GM18519 (cell line): Measurements from ENCODE around the gene ENO2.

Experiments
- ATAC-seq: cut with Tn5 transposase; IDR thresholded peaks from one replicate; pipeline ENCODE4 v1.9.1; 2021; ENCODE audit warnings: mild to moderate bottlenecking, moderate library complexity; ENCODE audit not compliant: unreplicated experiment, low FRiP score

Gene ENO2

DNA sequence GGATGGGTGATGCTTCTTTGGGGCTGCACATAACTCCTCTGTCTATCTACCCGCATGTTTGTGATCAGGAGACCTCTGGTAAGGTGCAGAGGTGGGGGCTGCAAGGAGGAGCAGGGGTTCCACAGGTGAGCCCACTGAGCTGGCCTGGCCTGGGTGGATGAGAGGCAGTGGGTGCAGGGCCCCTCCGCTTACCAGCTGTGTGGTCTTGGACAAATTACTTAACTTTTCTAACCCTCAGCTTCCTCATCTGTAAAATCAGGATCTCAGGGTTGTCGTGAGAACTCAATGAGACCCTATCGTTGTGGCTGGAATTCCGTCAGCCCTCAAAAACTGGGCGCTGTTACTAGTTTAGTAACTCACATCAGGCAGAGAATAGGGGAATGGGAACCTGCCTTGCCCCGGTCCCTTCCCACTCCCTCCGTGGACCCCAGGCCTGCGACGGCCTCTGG is 44.3 kb downstream of the ENO2 start:
- no peak for ATAC-seq

DNA sequence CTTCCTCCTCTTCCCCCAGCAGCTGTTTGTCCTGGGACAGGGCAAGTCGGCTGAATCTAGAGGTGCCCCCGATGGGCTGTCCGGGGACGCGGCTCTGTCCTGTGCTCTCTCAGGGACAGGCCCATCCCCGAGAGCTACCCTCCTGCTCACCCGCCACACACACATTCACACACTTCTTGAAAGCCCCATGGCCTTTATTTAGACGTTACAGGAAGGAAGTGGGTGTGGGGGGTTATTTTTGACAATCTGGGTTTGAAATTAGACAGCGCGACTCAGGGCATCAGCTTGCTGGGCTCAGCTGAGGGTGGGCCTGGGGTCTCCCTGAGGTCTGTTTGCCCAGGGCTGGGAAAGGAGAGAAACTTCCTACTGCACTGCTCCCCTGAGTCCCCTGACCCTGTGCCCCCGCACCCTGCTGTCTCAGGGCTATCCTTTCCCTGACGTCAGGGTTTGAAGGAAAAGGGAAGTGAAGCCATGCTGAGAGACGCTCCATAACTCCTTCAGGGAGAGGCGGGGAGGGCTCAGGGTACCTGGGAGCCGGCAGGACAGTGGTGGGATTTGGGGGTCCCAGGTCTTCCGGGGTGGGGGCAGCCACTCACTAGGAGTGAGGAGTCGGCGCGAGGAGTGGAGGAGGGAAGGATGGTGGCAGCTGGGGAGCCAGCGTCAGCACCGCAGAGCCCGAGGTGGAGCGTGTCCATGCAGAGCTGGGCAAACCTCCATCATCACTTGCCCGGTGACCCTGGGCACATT is 44.9 kb downstream of the ENO2 start:
- ATAC-seq: no peak

GRCh38 chr12:6959805-6960592 is 45.6 kb downstream of the ENO2 start:
- no peak for ATAC-seq

DNA sequence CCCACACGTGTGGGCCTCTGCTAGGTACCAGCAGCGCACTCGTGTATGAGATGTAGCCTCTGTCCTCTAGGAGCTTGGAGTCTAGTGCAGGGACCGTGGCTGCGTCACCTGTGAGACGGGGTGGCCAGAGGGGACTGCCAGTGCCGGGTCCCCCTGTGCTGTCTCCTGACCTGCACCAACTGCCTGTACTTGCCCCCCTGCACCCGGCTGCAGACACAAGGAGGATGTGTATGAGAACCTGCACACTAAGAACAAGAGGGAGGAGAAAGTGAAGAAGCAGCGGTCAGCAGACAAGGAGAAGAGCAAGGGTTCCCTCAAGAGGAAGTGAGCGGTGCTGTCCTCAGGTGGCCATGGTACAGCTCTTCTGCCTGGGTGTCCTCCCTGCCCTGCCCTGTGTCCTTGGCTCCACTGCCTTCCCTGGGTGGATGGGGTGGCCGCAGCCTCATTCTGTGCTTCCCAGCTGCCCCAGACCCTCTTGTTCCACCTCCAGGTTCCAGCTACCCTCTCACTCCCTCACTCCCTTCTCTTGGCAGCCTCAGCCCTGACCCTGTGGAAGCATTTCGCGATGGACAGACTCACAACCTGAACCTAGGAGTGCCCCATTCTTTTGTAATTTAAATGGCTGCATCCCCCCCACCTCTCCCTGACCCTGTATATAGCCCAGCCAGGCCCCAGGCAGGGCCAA is 46.4 kb downstream of the ENO2 start:
- no peak for ATAC-seq

DNA sequence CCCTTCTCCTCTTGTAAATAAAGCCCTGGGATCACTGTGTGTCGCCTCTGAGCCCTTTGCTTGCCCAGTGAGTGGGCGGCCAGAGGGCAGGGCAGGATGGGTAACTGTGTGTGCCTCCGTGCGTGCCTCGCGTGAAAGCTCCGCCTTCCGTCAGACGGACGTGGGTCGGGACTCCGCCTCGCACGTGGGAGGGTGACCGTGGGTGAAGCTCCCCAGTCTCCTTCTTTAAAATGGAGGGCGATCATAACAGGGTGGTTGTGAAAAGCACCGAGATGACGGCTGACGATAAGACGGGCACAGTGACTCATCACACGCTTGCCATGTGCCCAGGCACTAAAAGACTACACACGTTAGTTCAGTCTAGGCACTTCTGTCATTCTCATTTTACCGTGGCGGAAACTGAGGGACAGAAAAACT is 46.9 kb downstream of the ENO2 start:
- no peak for ATAC-seq

- ATAC-seq: no peak
Measured at GRCh38 chr12:6961695-6962284, 47.4 kb downstream of the ENO2 start.

DNA sequence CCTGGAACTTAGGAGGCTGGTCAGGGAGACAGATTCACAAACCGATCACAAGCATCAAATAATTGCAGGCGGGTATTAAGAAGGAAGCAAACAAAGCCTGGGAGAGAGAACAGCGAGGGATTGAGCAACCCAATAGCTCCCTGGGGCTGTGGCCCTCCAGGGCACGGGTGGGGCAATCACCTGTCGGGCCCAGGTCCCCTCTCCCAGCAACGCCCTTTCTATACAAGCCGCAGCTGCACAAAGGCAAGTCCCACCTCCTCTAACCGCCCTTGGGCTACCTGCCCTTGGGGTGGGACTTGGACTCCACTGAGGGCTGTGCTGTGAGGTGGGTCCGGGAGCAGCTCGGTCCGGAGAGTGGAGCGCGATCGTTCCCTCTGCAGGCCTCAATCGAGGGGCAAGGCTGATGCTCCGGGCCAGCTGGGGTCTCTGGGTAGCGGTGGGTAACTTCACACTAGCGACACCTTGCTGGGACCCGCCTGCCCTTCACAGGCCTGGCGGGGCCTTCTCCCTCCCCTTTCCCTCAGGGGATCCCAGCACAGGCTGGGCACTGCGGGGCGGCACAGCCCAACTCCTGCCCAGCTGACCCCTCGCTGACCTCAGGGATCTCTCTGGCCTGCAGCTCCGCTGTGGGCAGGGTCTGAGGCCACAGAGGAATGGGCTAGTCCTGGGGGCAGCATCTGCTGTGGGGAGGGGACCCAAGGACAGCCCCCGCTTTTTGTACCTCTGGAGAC is 48.1 kb downstream of the ENO2 start:
- no peak for ATAC-seq

DNA sequence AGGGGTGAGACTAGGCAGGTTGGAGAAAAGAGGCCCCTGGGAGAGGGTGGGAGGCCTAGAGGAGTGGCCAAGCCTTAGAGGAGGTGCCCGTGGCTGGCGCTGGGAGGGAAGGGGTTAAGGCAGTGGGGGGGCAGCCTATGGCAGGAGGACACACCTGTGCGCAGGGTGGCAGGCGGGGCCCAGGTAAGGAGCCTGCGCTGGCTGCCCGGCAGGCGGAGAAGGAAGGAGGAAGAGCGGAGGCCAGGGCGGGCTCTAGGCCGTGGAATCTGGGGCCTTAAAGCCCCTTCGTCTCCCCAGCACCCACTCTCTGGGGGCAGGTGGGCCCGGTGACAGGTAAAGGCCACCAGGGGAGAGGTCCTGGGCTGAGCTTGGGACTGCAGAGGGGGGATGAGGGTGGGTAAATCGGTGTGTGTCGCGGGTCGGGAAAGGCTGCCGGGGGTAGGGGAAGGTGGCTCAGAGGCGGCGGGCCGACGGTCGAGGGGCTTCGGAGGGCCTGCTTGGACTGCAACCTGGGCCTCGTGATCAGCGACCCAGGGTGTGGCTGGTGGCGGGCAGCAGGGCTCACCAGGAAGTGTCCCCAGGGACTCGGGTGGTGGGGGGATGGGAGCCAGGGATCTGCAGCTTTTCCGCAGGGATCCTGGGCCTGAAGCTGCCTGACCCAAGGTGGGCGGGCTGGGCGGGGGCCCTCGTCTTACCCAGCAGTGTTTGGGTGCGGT is 48.8 kb downstream of the ENO2 start:
- ATAC-seq: no peak

DNA sequence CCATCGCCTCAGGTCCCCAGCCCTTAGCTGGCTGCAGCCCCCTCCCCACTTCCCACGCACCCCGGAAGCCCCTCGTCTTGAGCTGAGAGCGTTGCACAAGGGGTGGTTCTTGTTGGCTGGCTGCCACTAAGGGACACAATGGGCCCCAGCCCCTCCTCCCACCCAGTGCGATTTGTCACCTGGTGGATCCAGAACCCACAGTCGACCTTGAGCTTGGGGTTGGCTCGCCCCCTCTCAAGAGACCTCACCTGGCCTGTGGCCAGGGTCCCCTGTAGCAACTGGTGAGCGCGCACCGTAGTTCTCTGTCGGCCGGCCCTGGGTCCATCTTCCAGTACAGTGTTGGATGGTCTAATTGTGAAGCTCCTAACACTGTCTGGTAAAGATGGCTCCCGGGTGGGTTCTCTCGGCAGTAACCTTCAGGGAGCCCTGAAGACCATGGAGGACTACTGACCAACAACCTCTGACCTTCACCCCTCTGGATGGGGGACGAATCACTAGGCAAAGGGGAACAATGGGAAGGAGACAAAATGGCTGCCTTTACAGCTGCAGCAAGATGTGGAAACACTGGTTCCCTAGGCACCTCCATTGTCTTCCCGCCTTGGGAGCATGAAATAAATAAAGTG is 49.5 kb downstream of the ENO2 start:
- ATAC-seq: no peak

DNA sequence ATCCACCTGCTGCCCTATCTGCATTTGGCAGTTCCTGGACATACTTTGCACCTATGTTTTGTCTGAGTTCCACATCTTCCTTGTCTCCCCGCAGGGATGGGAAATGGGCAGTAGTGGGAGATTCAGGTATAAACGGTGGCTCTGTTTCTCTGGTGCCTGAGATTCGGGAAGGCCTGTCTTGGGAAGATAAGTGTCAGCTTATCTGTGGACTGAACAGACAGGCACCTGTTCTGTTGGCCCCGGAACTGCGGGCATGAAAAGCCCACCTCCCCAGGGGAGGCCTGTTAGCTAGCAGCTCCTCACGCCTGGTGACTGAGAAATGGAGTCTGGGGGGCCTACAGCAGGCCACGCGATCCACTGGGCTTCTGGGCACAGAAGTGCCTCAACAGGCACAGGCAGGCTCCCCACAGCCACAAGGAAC is 50.2 kb downstream of the ENO2 start:
- ATAC-seq: no peak

GRCh38 chr12:6965026-6965661 is 50.8 kb downstream of the ENO2 start:
- no peak for ATAC-seq

DNA sequence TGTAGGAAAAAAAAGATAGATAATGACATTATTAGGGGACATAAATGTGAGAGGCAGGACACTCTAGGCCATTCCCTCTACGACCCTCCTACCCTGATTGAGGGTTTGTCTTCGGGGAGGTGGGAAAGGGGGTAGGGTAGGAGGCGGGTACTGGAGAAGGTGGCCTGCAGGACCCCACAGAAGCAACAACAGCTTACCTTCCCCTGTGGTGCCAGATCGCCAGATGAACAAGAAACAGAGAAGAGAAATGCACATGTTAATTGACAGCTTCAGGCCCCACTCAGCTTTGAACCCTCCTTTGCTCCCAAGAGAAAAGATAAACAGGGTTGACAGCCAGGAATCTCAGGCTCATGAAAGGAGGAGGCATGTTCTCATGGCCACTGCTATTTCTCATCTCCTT is 51.3 kb downstream of the ENO2 start:
- no peak for ATAC-seq

GRCh38 chr12:6966351-6966750 is 52.0 kb downstream of the ENO2 start:
- ATAC-seq: no peak

GRCh38 chr12:6967651-6968100 is 53.3 kb downstream of the ENO2 start:
- no peak for ATAC-seq

GRCh38 chr12:6968426-6968825 is 54.0 kb downstream of the ENO2 start:
- ATAC-seq: no peak

GRCh38 chr12:6970096-6970527 is 55.7 kb downstream of the ENO2 start:
- peak; percentile 20 for ATAC-seq
